Endodermal cell (in vitro differentiated cells): ENCODE data around the gene DESI2. TPM values are rescaled to one million over a fixed set of nuclear protein-coding genes. Genes with fewer than 3 reads are reported as not detected.

Source experiments
- DNase-seq: peaks from one replicate; pipeline ENCODE4 v3.0.0-alpha.2; 2017
- H3K27ac ChIP-seq: 2 replicates; pipeline ENCODE4 v1.5.1; 2013; ENCODE audit warnings: mild to moderate bottlenecking, low read depth, low read length, moderate library complexity
- H3K27me3 ChIP-seq: 2 replicates; pipeline ENCODE4 v1.6.1; 2013; ENCODE audit warnings: mild to moderate bottlenecking, low read length, moderate library complexity; ENCODE audit not compliant: insufficient read depth, control insufficient read depth, poor library complexity, severe bottlenecking
- H3K36me3 ChIP-seq: 2 replicates; pipeline ENCODE4 v1.7.0; 2013; ENCODE audit warnings: mild to moderate bottlenecking, low read length, moderate library complexity; ENCODE audit not compliant: control insufficient read depth, insufficient read depth
- H3K4me1 ChIP-seq: one replicate; pipeline ENCODE4 v1.7.0; 2013; ENCODE audit warnings: low read length; ENCODE audit not compliant: control insufficient read depth, insufficient read depth
- H3K4me3 ChIP-seq: 2 replicates; pipeline ENCODE4 v1.5.1; 2013; ENCODE audit warnings: mild to moderate bottlenecking, low read length, moderate library complexity
- H3K9ac ChIP-seq: 2 replicates; pipeline ENCODE4 v1.6.1; 2013; ENCODE audit warnings: mild to moderate bottlenecking, low read length, moderate library complexity; ENCODE audit not compliant: poor library complexity, severe bottlenecking; ENCODE audit errors: extremely low read depth
- H3K9me3 ChIP-seq: 2 replicates; pipeline ENCODE4 v1.6.1; 2013; ENCODE audit warnings: mild to moderate bottlenecking, low read length, moderate library complexity; ENCODE audit not compliant: control insufficient read depth
- H3K27ac Mint-ChIP-seq: 2 replicates; pipeline ENCODE4 v1.8.0; 2020; ENCODE audit warnings: mixed read lengths
- H3K27me3 Mint-ChIP-seq: 2 replicates; pipeline ENCODE4 v1.8.0; 2021; ENCODE audit warnings: mild to moderate bottlenecking, mixed read lengths; ENCODE audit not compliant: insufficient read depth
- H3K36me3 Mint-ChIP-seq: 2 replicates; pipeline ENCODE4 v1.8.0; 2020; ENCODE audit warnings: low read depth, mixed read lengths
- H3K4me1 Mint-ChIP-seq: 2 replicates; pipeline ENCODE4 v1.8.0; 2020; ENCODE audit warnings: mixed read lengths
- H3K4me3 Mint-ChIP-seq: 2 replicates; pipeline ENCODE4 v1.8.0; 2020; ENCODE audit warnings: mild to moderate bottlenecking, moderate library complexity, mixed read lengths
- H3K9me3 Mint-ChIP-seq: 2 replicates; pipeline ENCODE4 v1.8.0; 2020; ENCODE audit warnings: mild to moderate bottlenecking, mixed read lengths
- WGBS, 2 experiments: methylation state at CpG; one replicate each; pipeline versions ENCODE4 v1.1.5 to v1.1.7; 2013; ENCODE audit warnings: missing lambda C conversion rate in 2 of 2, mixed read lengths in 1 of 2; ENCODE audit not compliant: insufficient coverage in 1 of 2, insufficient read length in 1 of 2; 5-methylcytosine and 5-hydroxymethylcytosine counted together
- total RNA-seq, 2 donors: library from RNA; stranded (reverse); fragmentation: NEBNext Ultra II Directional in 1 of 2; extraction: Animal tissue kit (Norgen Biotek cat#: 25700) in 1 of 2; gene quantifications; 2 replicates in 1 of 2; 3 replicates in 1 of 2; pipeline ENCODE4 v1.2.1, GENCODE V29; 2021
- TF ChIP-seq, protein P1 (sequence below): fragments of 200-600 bp; sonication (generic); conservative IDR thresholded peaks from 2 replicates; pipeline ENCODE4 v1.5.0; 2021; ENCODE audit warnings: antibody characterized with exemption, mild to moderate bottlenecking

The DESI2 gene
- total RNA-seq, 2 donors from 2014 or later: 50.0 to 50.2 TPM

DNA sequence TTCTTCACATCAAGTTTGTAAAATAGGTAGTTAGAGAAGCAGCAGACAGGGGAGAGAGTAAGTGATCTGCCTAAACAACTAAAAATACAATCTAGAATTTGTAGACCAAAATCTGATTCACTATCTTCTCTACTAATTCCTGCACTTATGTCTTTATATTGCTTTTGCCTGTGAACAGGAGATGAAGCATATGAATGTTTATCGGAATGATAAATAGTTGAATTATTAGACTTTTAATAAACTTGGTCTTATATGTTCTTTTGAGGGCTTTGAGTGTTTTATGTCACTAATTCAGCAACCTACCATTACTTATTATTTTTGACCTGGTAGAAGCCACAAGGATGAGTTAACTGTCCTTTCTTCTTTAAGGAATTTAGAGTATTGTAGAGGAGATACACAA, 2.3 kb downstream of the DESI2 start:
- Mint-ChIP-seq H3K4me3 (no peak overlapping the region), H3K27me3 (no peaks in the 10 kb centered on the region), H3K36me3 (peaks cover 30% of the 10 kb centered on the region), H3K9me3 (no peaks in the 10 kb centered on the region), H3K4me1 (peaks cover 31% of the 10 kb centered on the region), H3K27ac (no peak overlapping the region)
- 100% methylated on average over 1 of the region's 1 CpG; no CpG with 5 or more reads in 1 of the 2 experiments for WGBS, 2 experiments
- TF ChIP-seq, protein P1, sequence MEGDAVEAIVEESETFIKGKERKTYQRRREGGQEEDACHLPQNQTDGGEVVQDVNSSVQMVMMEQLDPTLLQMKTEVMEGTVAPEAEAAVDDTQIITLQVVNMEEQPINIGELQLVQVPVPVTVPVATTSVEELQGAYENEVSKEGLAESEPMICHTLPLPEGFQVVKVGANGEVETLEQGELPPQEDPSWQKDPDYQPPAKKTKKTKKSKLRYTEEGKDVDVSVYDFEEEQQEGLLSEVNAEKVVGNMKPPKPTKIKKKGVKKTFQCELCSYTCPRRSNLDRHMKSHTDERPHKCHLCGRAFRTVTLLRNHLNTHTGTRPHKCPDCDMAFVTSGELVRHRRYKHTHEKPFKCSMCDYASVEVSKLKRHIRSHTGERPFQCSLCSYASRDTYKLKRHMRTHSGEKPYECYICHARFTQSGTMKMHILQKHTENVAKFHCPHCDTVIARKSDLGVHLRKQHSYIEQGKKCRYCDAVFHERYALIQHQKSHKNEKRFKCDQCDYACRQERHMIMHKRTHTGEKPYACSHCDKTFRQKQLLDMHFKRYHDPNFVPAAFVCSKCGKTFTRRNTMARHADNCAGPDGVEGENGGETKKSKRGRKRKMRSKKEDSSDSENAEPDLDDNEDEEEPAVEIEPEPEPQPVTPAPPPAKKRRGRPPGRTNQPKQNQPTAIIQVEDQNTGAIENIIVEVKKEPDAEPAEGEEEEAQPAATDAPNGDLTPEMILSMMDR: no peak
- Histone ChIP-seq H3K27ac (no peak overlapping the region), H3K4me1 (peaks cover 5% of the 10 kb centered on the region), H3K9me3 (peaks cover 6% of the 10 kb centered on the region), H3K36me3 (peaks cover 23% of the 10 kb centered on the region), H3K27me3 (no peaks in the 10 kb centered on the region), H3K4me3 (peak overlapping the region; percentile 99), H3K9ac (peak overlapping the region; percentile 89)
- no peak for DNase-seq

DNA sequence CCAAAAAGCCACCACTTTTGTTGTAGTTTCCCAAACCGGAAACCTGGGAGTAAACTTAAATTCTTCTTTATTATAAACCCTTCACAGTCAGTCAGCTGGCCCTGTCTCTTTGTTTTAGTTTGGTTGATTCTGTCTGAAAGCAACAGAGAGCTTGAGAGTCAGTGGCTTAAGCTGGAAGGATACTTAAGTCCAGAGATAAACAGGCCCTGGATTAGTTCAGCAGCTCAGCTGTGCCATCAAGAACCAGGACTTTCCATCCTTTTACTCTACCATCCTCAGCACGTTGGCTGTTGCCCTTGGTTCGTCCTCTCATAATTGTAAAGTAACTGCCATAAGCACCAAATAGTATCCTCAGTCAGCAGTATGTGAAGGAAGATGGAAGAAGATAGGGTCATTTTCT, 4.5 kb downstream of the DESI2 start:
- H3K4me3 ChIP-seq: peak overlapping the region; percentile 48
- H3K4me3 Mint-ChIP-seq: no peak overlapping the region
- H3K4me1 Mint-ChIP-seq: peaks cover 23% of the 10 kb centered on the region
- peaks cover 3% of the 10 kb centered on the region for H3K9me3 Mint-ChIP-seq
- no peak for DNase-seq
- no peak overlapping the region for H3K27ac ChIP-seq
- no peak overlapping the region for H3K9ac ChIP-seq
- peaks cover 43% of the 10 kb centered on the region for H3K36me3 Mint-ChIP-seq
- WGBS, 2 experiments: 92% methylated on average over 3 of the region's 3 CpGs; no CpG with 5 or more reads in 1 of the 2 experiments
- no peaks in the 10 kb centered on the region for H3K27me3 ChIP-seq
- H3K4me1 ChIP-seq: peaks cover 5% of the 10 kb centered on the region
- no peaks in the 10 kb centered on the region for H3K27me3 Mint-ChIP-seq
- H3K27ac Mint-ChIP-seq: peak overlapping the region; percentile 13
- TF ChIP-seq, protein P1: no peak
- peaks cover 16% of the 10 kb centered on the region for H3K9me3 ChIP-seq
- H3K36me3 ChIP-seq: peaks cover 34% of the 10 kb centered on the region

DNA sequence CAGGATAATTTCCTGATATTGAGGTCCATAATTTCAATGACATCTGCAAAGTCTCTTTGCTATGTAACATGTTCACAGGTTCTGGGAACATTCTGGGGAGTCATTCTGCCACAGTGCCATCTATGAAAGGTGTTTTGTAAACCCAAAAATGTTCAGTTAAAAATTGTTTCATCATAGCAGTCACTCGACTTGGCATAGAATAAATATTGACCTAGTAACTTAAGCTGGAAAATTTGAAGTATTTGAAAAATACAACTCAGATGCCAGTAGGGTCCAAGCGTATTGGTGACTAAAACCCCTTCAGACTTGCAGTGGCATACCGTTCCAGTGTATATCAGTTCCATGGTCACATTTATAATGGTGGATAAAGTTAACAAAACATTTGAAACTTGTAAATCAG, 6.8 kb downstream of the DESI2 start:
- TF ChIP-seq, protein P1: no peak
- peaks cover 22% of the 10 kb centered on the region for H3K4me1 Mint-ChIP-seq
- no peak for DNase-seq
- no peaks in the 10 kb centered on the region for H3K27me3 Mint-ChIP-seq
- H3K27me3 ChIP-seq: no peaks in the 10 kb centered on the region
- H3K4me1 ChIP-seq: peaks cover 5% of the 10 kb centered on the region
- H3K27ac Mint-ChIP-seq: no peak overlapping the region
- peaks cover 34% of the 10 kb centered on the region for H3K36me3 ChIP-seq
- no peak overlapping the region for H3K9ac ChIP-seq
- no peak overlapping the region for H3K4me3 Mint-ChIP-seq
- peaks cover 3% of the 10 kb centered on the region for H3K9me3 Mint-ChIP-seq
- peaks cover 16% of the 10 kb centered on the region for H3K9me3 ChIP-seq
- H3K27ac ChIP-seq: no peak overlapping the region
- 90 to 99% methylated on average over 2 to 3 of the region's 3 CpGs for WGBS, 2 experiments
- H3K4me3 ChIP-seq: no peak overlapping the region
- peaks cover 47% of the 10 kb centered on the region for H3K36me3 Mint-ChIP-seq
